Mesenchymal stem cell (in vitro differentiated cells and primary cell): Measurements from ENCODE around the gene CISTR.

Experiments used
- DNase-seq: peaks from one replicate; pipeline ENCODE4 v3.0.0-alpha.2; 2013
- H2AFZ ChIP-seq: one replicate; pipeline ENCODE4 v1.6.1; 2013; ENCODE audit warnings: low read depth, mild to moderate bottlenecking, control low read depth, inconsistent platforms, low read length, moderate library complexity
- H2AK5ac ChIP-seq: 2 replicates; pipeline ENCODE4 v1.6.1; 2013; ENCODE audit warnings: low read length, moderate library complexity, mild to moderate bottlenecking, inconsistent platforms; ENCODE audit not compliant: severe bottlenecking
- H2BK120ac ChIP-seq: one replicate; pipeline ENCODE4 v1.6.1; 2013; ENCODE audit warnings: low read depth, mild to moderate bottlenecking, inconsistent platforms, low read length, moderate library complexity
- H2BK12ac ChIP-seq, 2 experiments: one replicate each; pipeline ENCODE4 v1.6.1; 2013; ENCODE audit warnings: inconsistent platforms in 2 of 2, low read length in 2 of 2, mild to moderate bottlenecking in 2 of 2, moderate library complexity in 2 of 2, control low read depth in 1 of 2
- H2BK15ac ChIP-seq: one replicate; pipeline ENCODE4 v1.6.1; 2013; ENCODE audit warnings: mild to moderate bottlenecking, low read depth, inconsistent platforms; ENCODE audit not compliant: poor library complexity, severe bottlenecking
- H2BK5ac ChIP-seq: 2 replicates; pipeline ENCODE4 v1.6.1; 2013; ENCODE audit warnings: low read depth, mild to moderate bottlenecking, low read length, control low read depth, inconsistent platforms; ENCODE audit not compliant: poor library complexity, severe bottlenecking
- H3K14ac ChIP-seq, 2 experiments: one replicate each; pipeline ENCODE4 v1.6.1; 2013; ENCODE audit warnings: inconsistent platforms in 2 of 2, low read length in 2 of 2, control low read depth in 1 of 2, mild to moderate bottlenecking in 1 of 2, moderate library complexity in 1 of 2
- H3K18ac ChIP-seq, 2 experiments: one replicate each; pipeline ENCODE4 v1.6.1; 2013; ENCODE audit warnings: inconsistent platforms in 2 of 2, low read length in 2 of 2, control low read depth in 1 of 2, low read depth in 1 of 2, mild to moderate bottlenecking in 1 of 2
- H3K23ac ChIP-seq, 2 experiments: one replicate each; pipeline ENCODE4 v1.6.1; 2013; ENCODE audit warnings: inconsistent platforms in 2 of 2, low read length in 2 of 2, mild to moderate bottlenecking in 2 of 2, moderate library complexity in 2 of 2, control low read depth in 1 of 2
- H3K27ac ChIP-seq: 2 replicates; pipeline ENCODE4 v1.5.1; 2013; ENCODE audit warnings: mild to moderate bottlenecking, moderate library complexity, low read length, control low read depth, inconsistent platforms; ENCODE audit not compliant: poor library complexity, severe bottlenecking
- H3K27me3 ChIP-seq, 2 experiments: 2 replicates each; pipeline versions ENCODE4 v1.6.1 to v1.7.0; 2013; ENCODE audit warnings: low read length in 2 of 2, mild to moderate bottlenecking in 2 of 2, moderate library complexity in 2 of 2, control low read depth in 1 of 2, inconsistent platforms in 1 of 2; ENCODE audit not compliant: control insufficient read depth in 1 of 2, insufficient read depth in 1 of 2
- H3K36me3 ChIP-seq, 2 experiments: 2 replicates each; pipeline versions ENCODE4 v1.6.1 to v1.7.0; 2013; ENCODE audit warnings: low read length in 2 of 2, control low read depth in 1 of 2, inconsistent platforms in 1 of 2, low read depth in 1 of 2, mild to moderate bottlenecking in 1 of 2; ENCODE audit not compliant: insufficient read depth in 2 of 2, control insufficient read depth in 1 of 2
- H3K4ac ChIP-seq, 2 experiments: one replicate each; pipeline ENCODE4 v1.6.1; 2013; ENCODE audit warnings: inconsistent platforms in 2 of 2, low read length in 2 of 2, mild to moderate bottlenecking in 2 of 2, moderate library complexity in 2 of 2, control low read depth in 1 of 2, low read depth in 1 of 2
- H3K4me1 ChIP-seq: 2 replicates; pipeline ENCODE4 v1.6.1; 2013; ENCODE audit warnings: low read depth, low read length, control low read depth; ENCODE audit not compliant: control insufficient read depth, insufficient read depth
- H3K4me2 ChIP-seq: 2 replicates; pipeline ENCODE4 v1.6.1; 2013; ENCODE audit warnings: low read length, mild to moderate bottlenecking, inconsistent platforms; ENCODE audit not compliant: poor library complexity, severe bottlenecking
- H3K4me3 ChIP-seq, 2 experiments: 2 replicates each; pipeline versions ENCODE4 v1.5.1 to v1.7.0; 2013; ENCODE audit warnings: low read length in 2 of 2, mild to moderate bottlenecking in 2 of 2, control low read depth in 1 of 2, low read depth in 1 of 2; ENCODE audit not compliant: insufficient read depth in 1 of 2
- H3K79me1 ChIP-seq: replicated peaks from 2 replicates; pipeline ENCODE4 v1.6.1; 2013; ENCODE audit warnings: mild to moderate bottlenecking, control low read depth, low read length, inconsistent platforms; ENCODE audit not compliant: poor library complexity, severe bottlenecking
- H3K9ac ChIP-seq: 2 replicates; pipeline ENCODE4 v1.7.0; 2013; ENCODE audit warnings: mild to moderate bottlenecking, low read length, moderate library complexity
- H3K9me3 ChIP-seq: 2 replicates; pipeline ENCODE4 v1.7.0; 2013; ENCODE audit warnings: mild to moderate bottlenecking, low read length; ENCODE audit not compliant: control insufficient read depth
- H4K8ac ChIP-seq: one replicate; pipeline ENCODE4 v1.6.1; 2013; ENCODE audit warnings: inconsistent platforms, mild to moderate bottlenecking, low read length, moderate library complexity
- H4K91ac ChIP-seq: one replicate; pipeline ENCODE4 v1.6.1; 2013; ENCODE audit warnings: mild to moderate bottlenecking, low read length, inconsistent platforms
- WGBS: methylation state at CpG from one replicate; pipeline ENCODE4 v1.1.7; 2013; ENCODE audit warnings: mixed read lengths; 5-methylcytosine and 5-hydroxymethylcytosine counted together

CISTR gene

GRCh38 chr12:53739214-53740129, 12.3 kb downstream of the CISTR start:
- Histone ChIP-seq H3K4me2 (peak overlapping the region; percentile 52), H4K91ac (no peak overlapping the region), H4K8ac (no peak overlapping the region), H3K4me3 (peak overlapping the region in 1 of 2 experiments; percentile 65), H3K4me1 (peaks cover 14% of the 10 kb centered on the region), H3K14ac (no peak overlapping the region), H3K9me3 (no peaks in the 10 kb centered on the region), H2BK5ac (no peak overlapping the region), H2AFZ (no peak overlapping the region), H3K27me3 (peaks cover 86 to 92% of the 10 kb centered on the region in 2 experiments), H3K23ac (no peak overlapping the region), H2AK5ac (no peak overlapping the region), H3K79me1 (no peaks in the 10 kb centered on the region), H3K18ac (no peak overlapping the region), H3K36me3 (no peaks in the 10 kb centered on the region), H3K4ac (no peak overlapping the region), H2BK120ac (no peak overlapping the region), H3K9ac (peak overlapping the region; percentile 22), H3K27ac (no peak overlapping the region), H2BK12ac (no peak overlapping the region), H2BK15ac (no peak overlapping the region)
- no peak for DNase-seq
- 6% methylated on average over 28 of the region's 50 CpGs for WGBS

- Histone ChIP-seq H3K4me2 (peak overlapping the region; percentile 8), H2BK12ac (no peak overlapping the region), H3K9ac (no peak overlapping the region), H3K4me3 (no peak overlapping the region), H4K91ac (no peak overlapping the region), H3K14ac (no peak overlapping the region), H3K27ac (no peak overlapping the region), H3K18ac (no peak overlapping the region), H4K8ac (no peak overlapping the region), H3K23ac (peak overlapping the region in 1 of 2 experiments; percentile 2), H3K79me1 (no peaks in the 10 kb centered on the region), H2BK5ac (no peak overlapping the region), H3K9me3 (no peaks in the 10 kb centered on the region), H2BK15ac (no peak overlapping the region), H2AK5ac (no peak overlapping the region), H2BK120ac (no peak overlapping the region), H3K4ac (no peak overlapping the region), H3K36me3 (no peaks in the 10 kb centered on the region), H3K4me1 (peaks cover 14% of the 10 kb centered on the region), H3K27me3 (peaks cover 77 to 84% of the 10 kb centered on the region in 2 experiments), H2AFZ (no peak overlapping the region)
- under 1% methylated on average over 17 of the region's 32 CpGs for WGBS
- no peak for DNase-seq
These were observed 13.2 kb downstream of the CISTR start for GRCh38 chr12:53738406-53739213.

GRCh38 chr12:53737951-53738405, 13.8 kb downstream of the CISTR start:
- Histone ChIP-seq H3K14ac (no peak overlapping the region), H3K79me1 (no peaks in the 10 kb centered on the region), H2BK12ac (no peak overlapping the region), H3K4ac (no peak overlapping the region), H3K27ac (no peak overlapping the region), H3K18ac (no peak overlapping the region), H3K4me1 (peaks cover 15% of the 10 kb centered on the region), H4K8ac (no peak overlapping the region), H2AK5ac (no peak overlapping the region), H3K27me3 (peaks cover 72 to 77% of the 10 kb centered on the region in 2 experiments), H3K36me3 (no peaks in the 10 kb centered on the region), H3K4me3 (no peak overlapping the region), H2BK15ac (no peak overlapping the region), H2BK5ac (no peak overlapping the region), H2BK120ac (no peak overlapping the region), H4K91ac (no peak overlapping the region), H3K9me3 (no peaks in the 10 kb centered on the region), H2AFZ (no peak overlapping the region), H3K4me2 (peak overlapping the region; percentile 8), H3K23ac (no peak overlapping the region), H3K9ac (no peak overlapping the region)
- 23% methylated on average over 14 of the region's 14 CpGs for WGBS
- DNase-seq = no peak
